ENCODE measurements around the gene TACC3. TPM values are rescaled to one million over a fixed set of nuclear protein-coding genes. Genes with fewer than 3 reads are reported as not detected.

Gene TACC3
- polyA plus RNA-seq, 1 of the 3 experiments (the other 2 are of a cell fraction): 49.5 TPM

GRCh38 chr4:1723131-1723801, 1.9 kb downstream of the TACC3 start:
- TF ChIP-seq GABPA (IDR thresholded peaks at IDR 0.05; ENCODE audit: low read depth) (no peak), RFX5 (IDR thresholded peaks at IDR 0.05; ENCODE audit: low read length) (no peak), GATA2 (CRISPR knock-in tag; IDR thresholded peaks at IDR 0.05) (no peak), POLR2AphosphoS5 (IDR thresholded peaks at IDR 0.05; ENCODE audit: low read depth, low read length) (no peak), FOXJ3 (CRISPR knock-in tag; IDR thresholded peaks at IDR 0.05) (no peak), RXRA (IDR thresholded peaks at IDR 0.05; ENCODE audit: borderline replicate concordance, low read depth) (no peak), IRF3 (IDR thresholded peaks at IDR 0.05; ENCODE audit: low read depth, low read length) (no peak), USF2 (IDR thresholded peaks at IDR 0.05; ENCODE audit: borderline replicate concordance, low read depth, low read length) (no peak), REST (IDR thresholded peaks at IDR 0.05; ENCODE audit: low read depth, low read length) (no peak), NFIC (IDR thresholded peaks at IDR 0.05; ENCODE audit: borderline replicate concordance) (no peak), EP300 (IDR thresholded peaks at IDR 0.05; ENCODE audit: borderline replicate concordance in 1 of 2, low read depth in 1 of 2, low read length in 1 of 2) (no peak), ZBTB33 (IDR thresholded peaks at IDR 0.05; ENCODE audit: borderline replicate concordance, low read depth) (no peak), TAF1 (IDR thresholded peaks at IDR 0.05; ENCODE audit: borderline replicate concordance, low read depth, low read length) (no peak), EZH2phosphoT487 (IDR thresholded peaks at IDR 0.05; ENCODE audit: borderline replicate concordance, low read depth) (no peak), TCF12 (IDR thresholded peaks at IDR 0.05) (no peak)
- DNase-seq: no peak
- Histone ChIP-seq H3K36me3 (replicated peaks in 1 of 2; ENCODE audit: control insufficient read depth in 1 of 2, insufficient read depth in 2 of 2, low read length in 1 of 2) (peaks cover 7 to 14% of the 10 kb centered on the region in 2 experiments), H3K9me2 (no peaks in the 10 kb centered on the region), H3K79me2 (ENCODE audit: insufficient read depth) (peaks cover 90% of the 10 kb centered on the region), H3K9me3 (no peaks in the 10 kb centered on the region), H3K27me3 (ENCODE audit: insufficient read depth) (no peaks in the 10 kb centered on the region), H3K27ac (ENCODE audit: low read depth in 2 of 2, low read length in 1 of 2) (peak overlapping the region in 1 of 2 experiments; percentile 21; a peak in 1 of 4 replicates), H3F3A (replicated peaks; ENCODE audit: insufficient read depth) (peaks cover 9% of the 10 kb centered on the region), H3K4me2 (peak overlapping the region; percentile 84), H4K20me1 (ENCODE audit: insufficient read depth) (peaks cover 7% of the 10 kb centered on the region; the same call in 1 of the 2 replicates), H3K4me1 (ENCODE audit: control insufficient read depth in 1 of 2, insufficient read depth in 2 of 2, low read depth in 1 of 2, low read length in 1 of 2) (peaks cover 28 to 40% of the 10 kb centered on the region in 2 experiments), H3K4me3 (ENCODE audit: low read depth in 2 of 2, low read length in 1 of 2) (peak overlapping the region; percentile 64 to 69; a peak in 3 of 4 replicates), H2AFZ (ENCODE audit: low read depth) (peak overlapping the region; percentile 25; the same call in 1 of the 2 replicates), H3K9ac (peak overlapping the region; percentile 74; the same call in 1 of the 2 replicates)
- 78% methylated on average over 9 of the region's 12 CpGs for WGBS (ENCODE audit: low lambda C conversion rate)
- POLR2A ChIA-PET: no interaction called here
- CTCF ChIA-PET: interaction anchor here (1.5 to 15.1 kb wide), 3 partner anchors 25 to 87 kb away, joined by 3 to 232 read pairs (median 3); no protein-coding TSS in a partner anchor

Measured in SK-N-SH (cell line).